GM12874 (cell line): Measurements from ENCODE around the gene PRKAA1.

ENCODE experiments used
- TF ChIP-seq, protein P1 (sequence below): IDR thresholded peaks from 2 replicates; pipeline ENCODE4 v1.5.1; 2011; ENCODE audit warnings: low read depth, mild to moderate bottlenecking, control low read depth, low read length, moderate library complexity; ENCODE audit not compliant: insufficient read depth

Gene PRKAA1

DNA sequence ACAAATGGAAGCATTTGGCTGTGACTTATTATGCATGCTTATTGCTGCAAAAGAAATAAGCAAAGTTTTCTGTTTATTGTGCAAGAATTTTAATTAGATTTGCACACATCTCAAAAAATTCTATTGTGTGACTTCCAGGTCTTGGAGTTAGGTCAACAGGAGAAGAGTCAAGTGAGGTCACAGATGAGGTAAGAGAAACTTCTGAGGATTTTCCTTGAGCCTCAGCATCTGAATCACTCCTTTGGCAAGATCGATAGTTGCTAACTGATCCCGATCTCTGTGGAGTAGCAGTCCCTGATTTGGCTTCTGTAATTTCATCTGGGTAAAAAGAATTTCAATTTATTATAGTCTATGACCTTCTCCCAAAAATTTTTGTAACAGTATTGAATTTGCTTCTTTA, 35.5 kb downstream of the PRKAA1 start:
- TF ChIP-seq, protein P1, sequence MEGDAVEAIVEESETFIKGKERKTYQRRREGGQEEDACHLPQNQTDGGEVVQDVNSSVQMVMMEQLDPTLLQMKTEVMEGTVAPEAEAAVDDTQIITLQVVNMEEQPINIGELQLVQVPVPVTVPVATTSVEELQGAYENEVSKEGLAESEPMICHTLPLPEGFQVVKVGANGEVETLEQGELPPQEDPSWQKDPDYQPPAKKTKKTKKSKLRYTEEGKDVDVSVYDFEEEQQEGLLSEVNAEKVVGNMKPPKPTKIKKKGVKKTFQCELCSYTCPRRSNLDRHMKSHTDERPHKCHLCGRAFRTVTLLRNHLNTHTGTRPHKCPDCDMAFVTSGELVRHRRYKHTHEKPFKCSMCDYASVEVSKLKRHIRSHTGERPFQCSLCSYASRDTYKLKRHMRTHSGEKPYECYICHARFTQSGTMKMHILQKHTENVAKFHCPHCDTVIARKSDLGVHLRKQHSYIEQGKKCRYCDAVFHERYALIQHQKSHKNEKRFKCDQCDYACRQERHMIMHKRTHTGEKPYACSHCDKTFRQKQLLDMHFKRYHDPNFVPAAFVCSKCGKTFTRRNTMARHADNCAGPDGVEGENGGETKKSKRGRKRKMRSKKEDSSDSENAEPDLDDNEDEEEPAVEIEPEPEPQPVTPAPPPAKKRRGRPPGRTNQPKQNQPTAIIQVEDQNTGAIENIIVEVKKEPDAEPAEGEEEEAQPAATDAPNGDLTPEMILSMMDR: no peak

DNA sequence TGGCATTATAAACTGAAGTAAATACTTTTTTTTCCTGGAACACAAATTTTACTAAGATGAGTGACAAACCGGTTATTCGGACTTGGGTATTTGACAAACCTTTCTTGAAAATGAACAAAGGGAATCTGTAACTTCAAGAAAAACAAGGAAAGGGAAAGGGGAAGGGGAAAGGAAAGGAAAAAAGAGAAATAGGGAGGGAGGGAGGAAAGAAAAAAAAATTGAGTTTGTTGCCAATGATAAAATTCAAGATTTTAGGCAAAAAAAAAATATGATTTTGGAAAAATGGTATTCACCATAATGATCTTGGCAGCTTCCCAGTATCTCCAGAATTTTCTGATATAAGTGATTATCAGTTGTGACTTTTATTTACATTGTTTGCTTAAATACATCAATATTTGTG, 40.8 kb downstream of the PRKAA1 start:
- TF ChIP-seq, protein P1: no peak

DNA sequence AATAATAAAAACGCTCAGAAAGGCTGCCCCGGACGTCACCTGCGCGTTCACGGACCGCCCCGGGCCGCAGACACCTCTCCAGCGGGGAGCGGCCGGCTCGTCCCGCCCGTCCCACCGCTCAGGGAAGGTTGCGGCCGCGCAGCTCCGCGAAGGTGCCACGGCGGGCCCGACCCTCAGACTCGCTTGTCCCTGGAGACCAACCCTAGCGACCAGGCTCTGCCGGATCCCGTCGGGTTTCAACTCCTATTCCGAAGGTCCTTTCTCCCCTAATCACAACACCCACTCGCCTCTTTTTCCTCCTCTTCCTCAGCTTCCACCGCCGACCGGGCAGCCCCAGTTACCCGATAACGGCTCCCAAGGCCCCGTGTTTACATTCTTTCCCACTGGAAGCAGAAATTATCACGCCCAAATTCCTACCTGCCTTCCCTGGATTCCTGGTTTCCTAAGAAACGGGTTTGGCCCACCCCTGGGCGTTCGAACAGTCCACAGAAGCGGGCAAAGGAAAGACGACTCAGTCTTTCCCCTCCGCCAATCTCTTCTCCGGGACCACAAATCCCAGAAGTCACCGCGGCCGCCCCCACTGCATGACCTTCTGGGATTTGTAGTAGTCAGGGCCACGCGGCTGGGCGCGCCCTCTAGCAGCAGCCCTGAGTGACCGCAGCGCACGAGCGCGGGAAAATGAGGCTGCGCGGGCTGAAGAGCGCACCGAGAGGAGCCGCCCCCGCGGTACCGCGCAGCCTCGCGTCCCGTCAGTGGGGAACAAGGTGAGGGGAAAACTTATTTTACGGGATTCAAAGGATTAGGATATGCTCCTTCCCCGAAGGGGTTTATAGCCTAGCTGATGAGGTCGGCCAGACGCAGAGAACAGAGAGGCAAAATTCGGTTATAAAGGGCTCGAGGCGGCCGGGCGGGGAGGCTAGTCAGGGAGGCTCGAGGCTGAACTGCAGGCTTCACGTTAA, 42.5 kb downstream of the PRKAA1 start, which contains the start of gene TTC33:
Gene TTC33 (minus strand): TSS at position 555 of the 959 bp plus-strand sequence. CDS start 8,943 bp downstream, outside the sequence.
- TF ChIP-seq, protein P1: peak; percentile 77

DNA sequence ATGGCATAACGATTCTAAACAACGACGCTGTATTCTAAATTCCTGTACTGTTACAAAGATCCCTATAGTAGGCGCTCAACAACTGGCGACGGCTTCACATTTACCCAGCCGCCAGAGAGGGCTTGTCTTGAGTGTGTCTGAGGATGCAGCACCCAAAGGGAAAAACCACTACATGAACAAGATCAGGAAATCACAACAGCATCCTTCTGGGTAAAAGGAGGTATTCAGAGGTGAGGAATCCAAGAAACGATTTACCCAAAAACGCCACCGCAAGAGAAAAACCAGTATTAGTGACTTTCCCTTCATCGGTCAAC, 43.1 kb downstream of the PRKAA1 start:
- TF ChIP-seq, protein P1: peak; percentile 68

DNA sequence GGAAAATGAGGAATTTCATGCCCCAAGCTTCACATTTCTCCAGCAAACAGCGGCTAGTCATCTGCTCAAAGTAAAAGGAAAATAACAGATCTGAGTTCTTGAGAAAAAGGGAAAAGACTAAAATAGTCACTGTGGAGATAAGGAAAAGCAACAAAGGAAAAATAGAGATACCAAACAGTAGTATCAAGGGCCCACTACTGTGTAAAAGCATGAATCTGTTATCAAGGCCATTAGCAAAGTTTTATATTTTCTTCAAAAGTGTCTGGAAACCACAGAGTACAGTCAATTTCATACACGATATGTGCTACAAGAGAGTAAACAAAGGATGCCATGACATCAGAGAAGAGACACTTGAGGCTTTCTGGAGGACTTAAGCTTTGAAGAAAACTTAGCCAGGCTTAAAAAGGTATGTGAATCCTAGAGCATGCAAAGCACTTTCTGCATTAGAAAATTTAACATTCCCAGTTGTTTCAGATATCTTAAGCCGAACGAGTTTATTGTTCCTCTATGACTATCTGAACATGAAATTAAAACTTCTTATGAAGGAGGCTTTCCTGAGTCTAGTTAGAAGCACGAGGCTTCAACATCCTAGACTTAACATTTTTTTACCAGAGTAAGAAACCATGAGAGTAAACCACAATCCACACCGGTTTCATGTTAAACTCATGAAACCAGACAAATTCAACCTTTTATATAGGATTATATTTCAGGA, 43.6 kb downstream of the PRKAA1 start:
- TF ChIP-seq, protein P1: no peak

DNA sequence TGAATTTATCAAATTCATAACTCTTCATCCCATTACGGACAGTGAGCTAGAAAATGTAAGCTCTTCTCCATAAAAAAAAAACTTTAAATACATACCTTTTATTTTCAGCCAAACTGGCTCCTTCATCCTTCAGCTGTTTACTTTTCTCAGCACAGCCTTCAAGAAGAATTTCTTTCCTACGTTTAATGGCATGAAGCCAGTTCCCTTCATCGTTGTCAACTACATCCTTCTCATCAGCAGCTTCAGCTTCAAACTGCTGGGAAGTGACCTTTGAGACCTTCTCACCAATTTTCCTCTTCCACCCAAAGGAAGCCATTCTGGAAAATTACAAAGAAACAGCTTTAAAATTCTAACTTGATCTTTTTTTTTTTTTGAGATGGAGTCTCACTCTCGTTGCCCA, 51.5 kb downstream of the PRKAA1 start:
- TF ChIP-seq, protein P1: no peak

DNA sequence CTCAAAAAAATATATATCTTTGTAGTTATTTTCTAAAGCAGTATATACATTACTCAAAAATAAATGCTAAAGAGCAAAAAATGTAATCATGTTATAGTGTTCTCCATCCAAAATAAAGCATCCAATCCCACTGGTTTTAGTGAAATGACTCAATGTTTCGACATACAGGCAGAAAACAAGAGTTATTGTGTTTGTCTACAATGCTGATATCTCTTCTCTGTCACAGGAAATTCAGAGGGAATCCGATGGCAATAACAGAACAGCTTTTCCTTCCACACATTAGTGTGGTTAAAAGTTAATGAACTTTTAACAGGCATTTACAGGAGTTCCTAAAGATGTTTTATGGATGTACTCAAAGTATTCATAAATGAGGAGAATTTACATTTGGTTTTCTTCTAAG, 54.4 kb downstream of the PRKAA1 start:
- TF ChIP-seq, protein P1: no peak
